ENCODE results near the gene RHBDL3. TPM values are rescaled to one million over a fixed set of nuclear protein-coding genes. Genes with fewer than 3 reads are reported as not detected.

Gene RHBDL3
- polyA plus RNA-seq, 1 donor from 2014 or later, result 0.25 TPM

DNA sequence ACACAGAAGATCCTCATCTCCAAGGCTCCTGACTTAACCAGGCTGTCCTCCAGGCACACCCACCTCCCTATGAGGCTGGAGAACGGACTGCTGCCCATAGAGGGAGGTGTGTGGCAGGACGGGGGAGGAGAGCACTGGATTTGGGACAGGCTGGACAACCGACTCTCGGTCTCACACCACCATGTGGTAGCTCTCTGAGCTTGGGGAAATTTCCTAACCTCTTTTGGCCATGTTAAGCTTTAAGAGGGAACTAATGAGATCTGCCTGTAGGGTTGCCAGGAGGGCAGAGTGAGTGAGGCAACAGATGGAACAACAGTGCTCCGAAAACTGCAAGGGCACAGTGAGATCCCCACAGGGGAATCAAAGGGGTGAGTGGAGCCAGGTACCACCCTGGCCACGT is 32.7 kb downstream of the RHBDL3 start:
- H3K9ac ChIP-seq (ENCODE audit: low read length), result no peak overlapping the region
- H2AFZ ChIP-seq (ENCODE audit: low read depth, low read length), result no peak overlapping the region
- no peaks in the 10 kb centered on the region for H3K9me3 ChIP-seq (ENCODE audit: low read length)
- H3K36me3 ChIP-seq (ENCODE audit: insufficient read depth, low read length), result no peaks in the 10 kb centered on the region
- H3K9me2 ChIP-seq (ENCODE audit: insufficient read depth, low read length), result no peaks in the 10 kb centered on the region
- H3K4me2 ChIP-seq (ENCODE audit: low read length), result no peak overlapping the region
- H3K27me3 ChIP-seq (ENCODE audit: insufficient read depth, low read depth, low read length), result no peaks in the 10 kb centered on the region
- H3K79me2 ChIP-seq (replicated peaks; ENCODE audit: insufficient read depth, low read length), result no peaks in the 10 kb centered on the region
- no peak overlapping the region for H3K27ac ChIP-seq (ENCODE audit: low read length)
- H3F3A ChIP-seq (ENCODE audit: insufficient read depth, low read length, poor library complexity, severe bottlenecking), result no peaks in the 10 kb centered on the region
- H3K4me3 ChIP-seq (ENCODE audit: low read length), result peak overlapping the region; percentile 36
- no peaks in the 10 kb centered on the region for H4K20me1 ChIP-seq (ENCODE audit: insufficient read depth)
- no peak for TF ChIP-seq POLR2AphosphoS5 (IDR thresholded peaks at IDR 0.05)
- TF ChIP-seq MXI1 (conservative IDR thresholded peaks at IDR 0.05; ENCODE audit: poor library complexity, severe bottlenecking), result no peak
- TF ChIP-seq, protein P1, sequence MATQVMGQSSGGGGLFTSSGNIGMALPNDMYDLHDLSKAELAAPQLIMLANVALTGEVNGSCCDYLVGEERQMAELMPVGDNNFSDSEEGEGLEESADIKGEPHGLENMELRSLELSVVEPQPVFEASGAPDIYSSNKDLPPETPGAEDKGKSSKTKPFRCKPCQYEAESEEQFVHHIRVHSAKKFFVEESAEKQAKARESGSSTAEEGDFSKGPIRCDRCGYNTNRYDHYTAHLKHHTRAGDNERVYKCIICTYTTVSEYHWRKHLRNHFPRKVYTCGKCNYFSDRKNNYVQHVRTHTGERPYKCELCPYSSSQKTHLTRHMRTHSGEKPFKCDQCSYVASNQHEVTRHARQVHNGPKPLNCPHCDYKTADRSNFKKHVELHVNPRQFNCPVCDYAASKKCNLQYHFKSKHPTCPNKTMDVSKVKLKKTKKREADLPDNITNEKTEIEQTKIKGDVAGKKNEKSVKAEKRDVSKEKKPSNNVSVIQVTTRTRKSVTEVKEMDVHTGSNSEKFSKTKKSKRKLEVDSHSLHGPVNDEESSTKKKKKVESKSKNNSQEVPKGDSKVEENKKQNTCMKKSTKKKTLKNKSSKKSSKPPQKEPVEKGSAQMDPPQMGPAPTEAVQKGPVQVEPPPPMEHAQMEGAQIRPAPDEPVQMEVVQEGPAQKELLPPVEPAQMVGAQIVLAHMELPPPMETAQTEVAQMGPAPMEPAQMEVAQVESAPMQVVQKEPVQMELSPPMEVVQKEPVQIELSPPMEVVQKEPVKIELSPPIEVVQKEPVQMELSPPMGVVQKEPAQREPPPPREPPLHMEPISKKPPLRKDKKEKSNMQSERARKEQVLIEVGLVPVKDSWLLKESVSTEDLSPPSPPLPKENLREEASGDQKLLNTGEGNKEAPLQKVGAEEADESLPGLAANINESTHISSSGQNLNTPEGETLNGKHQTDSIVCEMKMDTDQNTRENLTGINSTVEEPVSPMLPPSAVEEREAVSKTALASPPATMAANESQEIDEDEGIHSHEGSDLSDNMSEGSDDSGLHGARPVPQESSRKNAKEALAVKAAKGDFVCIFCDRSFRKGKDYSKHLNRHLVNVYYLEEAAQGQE (IDR thresholded peaks at IDR 0.05; ENCODE audit: borderline replicate concordance), result no peak
- TF ChIP-seq, protein P2, sequence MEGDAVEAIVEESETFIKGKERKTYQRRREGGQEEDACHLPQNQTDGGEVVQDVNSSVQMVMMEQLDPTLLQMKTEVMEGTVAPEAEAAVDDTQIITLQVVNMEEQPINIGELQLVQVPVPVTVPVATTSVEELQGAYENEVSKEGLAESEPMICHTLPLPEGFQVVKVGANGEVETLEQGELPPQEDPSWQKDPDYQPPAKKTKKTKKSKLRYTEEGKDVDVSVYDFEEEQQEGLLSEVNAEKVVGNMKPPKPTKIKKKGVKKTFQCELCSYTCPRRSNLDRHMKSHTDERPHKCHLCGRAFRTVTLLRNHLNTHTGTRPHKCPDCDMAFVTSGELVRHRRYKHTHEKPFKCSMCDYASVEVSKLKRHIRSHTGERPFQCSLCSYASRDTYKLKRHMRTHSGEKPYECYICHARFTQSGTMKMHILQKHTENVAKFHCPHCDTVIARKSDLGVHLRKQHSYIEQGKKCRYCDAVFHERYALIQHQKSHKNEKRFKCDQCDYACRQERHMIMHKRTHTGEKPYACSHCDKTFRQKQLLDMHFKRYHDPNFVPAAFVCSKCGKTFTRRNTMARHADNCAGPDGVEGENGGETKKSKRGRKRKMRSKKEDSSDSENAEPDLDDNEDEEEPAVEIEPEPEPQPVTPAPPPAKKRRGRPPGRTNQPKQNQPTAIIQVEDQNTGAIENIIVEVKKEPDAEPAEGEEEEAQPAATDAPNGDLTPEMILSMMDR (IDR thresholded peaks at IDR 0.05; ENCODE audit: poor library complexity, severe bottlenecking), result no peak
- no peak for TF ChIP-seq EZH2 (IDR thresholded peaks at IDR 0.05; ENCODE audit: borderline replicate concordance, insufficient read depth, low read length, poor library complexity, severe bottlenecking)
- no peak for TF ChIP-seq SMC3 (conservative IDR thresholded peaks at IDR 0.05; ENCODE audit: poor library complexity)
- no peak for TF ChIP-seq EP300 (conservative IDR thresholded peaks at IDR 0.05; ENCODE audit: poor library complexity, severe bottlenecking)
- no peak for TF ChIP-seq RAD21 (conservative IDR thresholded peaks at IDR 0.05)
- no peak for TF ChIP-seq TAF1 (IDR thresholded peaks at IDR 0.05; ENCODE audit: low read depth)

DNA sequence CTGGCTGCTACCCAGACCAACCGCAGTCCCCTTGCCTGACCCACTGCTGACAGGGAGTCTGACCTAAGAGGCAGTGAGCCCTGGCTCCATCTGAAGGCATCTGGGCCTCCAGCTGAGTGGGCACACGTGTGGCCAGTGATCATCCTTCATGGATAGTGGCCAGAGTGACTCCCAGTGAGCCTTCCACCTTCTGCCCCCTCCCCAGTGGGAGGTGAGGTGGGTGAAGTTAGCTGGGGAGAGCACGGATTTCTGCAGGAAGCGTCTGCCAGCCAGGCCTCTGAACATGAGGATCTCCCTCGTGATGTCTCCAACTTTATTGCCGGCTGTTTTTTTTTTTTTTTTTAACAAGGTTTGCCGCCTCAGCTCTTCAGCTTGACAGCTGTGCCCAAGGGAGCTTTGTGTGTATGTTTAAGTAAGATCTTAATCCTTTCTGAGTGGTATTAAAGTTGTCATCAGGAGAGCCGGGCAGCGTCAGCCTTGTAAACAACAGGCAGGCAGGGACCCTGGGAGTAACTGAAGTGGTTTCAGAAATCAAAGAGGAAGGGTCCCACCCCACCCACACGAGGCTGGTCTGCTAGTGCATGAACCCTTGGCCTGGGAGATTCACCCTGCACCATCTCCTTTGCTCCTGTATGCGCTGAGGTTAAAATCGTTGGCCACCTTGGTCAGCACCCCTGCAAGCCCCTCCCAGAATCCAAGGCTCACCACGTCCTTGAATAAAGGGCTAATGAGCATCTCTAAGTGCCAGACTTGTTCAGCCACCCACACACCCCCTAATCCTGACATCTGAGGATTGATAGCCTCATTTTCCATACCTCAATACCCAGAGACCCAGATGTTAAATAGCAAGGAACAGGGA is 33.3 kb downstream of the RHBDL3 start:
- Histone ChIP-seq H4K20me1 (ENCODE audit: insufficient read depth) (no peaks in the 10 kb centered on the region), H3K36me3 (ENCODE audit: insufficient read depth, low read length) (no peaks in the 10 kb centered on the region), H2AFZ (ENCODE audit: low read depth, low read length) (no peak overlapping the region), H3K4me3 (ENCODE audit: low read length) (peak overlapping the region; percentile 36), H3K79me2 (replicated peaks; ENCODE audit: insufficient read depth, low read length) (no peaks in the 10 kb centered on the region), H3K4me2 (ENCODE audit: low read length) (peak overlapping the region; percentile 4), H3K27ac (ENCODE audit: low read length) (no peak overlapping the region), H3K9ac (ENCODE audit: low read length) (no peak overlapping the region), H3F3A (ENCODE audit: insufficient read depth, low read length, poor library complexity, severe bottlenecking) (no peaks in the 10 kb centered on the region), H3K9me2 (ENCODE audit: insufficient read depth, low read length) (no peaks in the 10 kb centered on the region), H3K9me3 (ENCODE audit: low read length) (no peaks in the 10 kb centered on the region), H3K27me3 (ENCODE audit: insufficient read depth, low read depth, low read length) (no peaks in the 10 kb centered on the region)
- no peak for TF ChIP-seq SMC3 (conservative IDR thresholded peaks at IDR 0.05; ENCODE audit: poor library complexity)
- peak; percentile 16 for TF ChIP-seq POLR2AphosphoS5 (IDR thresholded peaks at IDR 0.05)
- no peak for TF ChIP-seq RAD21 (conservative IDR thresholded peaks at IDR 0.05)
- TF ChIP-seq MXI1 (conservative IDR thresholded peaks at IDR 0.05; ENCODE audit: poor library complexity, severe bottlenecking), result no peak
